HL-60/S4 treated with phorbol 12-myristate 13-acetate at 8.2 ng/mL for 4 days and 3 days (cell line): Measurements from ENCODE around the gene WHRN.

ENCODE experiments used
- in situ Hi-C: fragments of 300-500 bp; cut with MboI; formaldehyde crosslinking; loops from 2 replicates; pipeline ENCODE4 v1.15.0; 2022; ENCODE audit warnings: low sequenced_read_pairs

WHRN gene

DNA sequence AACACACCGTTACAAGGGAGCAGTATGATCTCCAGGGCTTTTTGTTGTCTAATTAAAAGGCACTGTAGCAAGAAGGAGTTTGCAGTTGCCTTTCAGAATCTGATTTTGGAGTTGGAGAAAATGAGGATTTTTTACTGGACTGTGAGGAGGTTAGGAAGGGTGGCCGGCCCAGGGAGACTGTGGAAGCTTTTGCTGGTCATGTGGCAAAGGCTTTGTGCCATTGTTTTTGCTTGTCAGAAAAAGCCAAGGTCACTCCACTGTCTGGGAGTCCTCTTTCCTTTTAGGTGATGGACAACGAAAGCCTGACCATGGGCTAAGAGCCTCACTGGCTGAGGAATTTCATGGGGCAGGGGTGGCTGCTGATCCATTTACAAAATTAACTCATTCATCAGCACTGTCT, 10.3 kb upstream of the WHRN start:
- in situ Hi-C loops = no loop called here

DNA sequence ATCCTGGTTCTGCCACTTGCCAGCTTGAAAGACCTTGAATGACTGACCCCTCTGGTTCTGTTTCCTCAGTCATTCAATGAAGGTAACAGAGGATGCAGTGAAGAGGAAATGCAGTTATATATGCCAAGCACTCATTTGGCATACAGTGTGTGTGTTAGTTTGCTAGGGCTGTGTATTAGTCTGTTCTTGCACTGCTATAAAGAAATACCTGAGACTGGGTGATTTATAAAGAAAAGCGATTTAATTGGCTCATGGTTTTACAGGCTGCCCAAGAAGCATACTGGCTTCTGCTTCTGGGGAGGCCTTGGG, 8.6 kb upstream of the WHRN start:
- in situ Hi-C loops = no loop called here

DNA sequence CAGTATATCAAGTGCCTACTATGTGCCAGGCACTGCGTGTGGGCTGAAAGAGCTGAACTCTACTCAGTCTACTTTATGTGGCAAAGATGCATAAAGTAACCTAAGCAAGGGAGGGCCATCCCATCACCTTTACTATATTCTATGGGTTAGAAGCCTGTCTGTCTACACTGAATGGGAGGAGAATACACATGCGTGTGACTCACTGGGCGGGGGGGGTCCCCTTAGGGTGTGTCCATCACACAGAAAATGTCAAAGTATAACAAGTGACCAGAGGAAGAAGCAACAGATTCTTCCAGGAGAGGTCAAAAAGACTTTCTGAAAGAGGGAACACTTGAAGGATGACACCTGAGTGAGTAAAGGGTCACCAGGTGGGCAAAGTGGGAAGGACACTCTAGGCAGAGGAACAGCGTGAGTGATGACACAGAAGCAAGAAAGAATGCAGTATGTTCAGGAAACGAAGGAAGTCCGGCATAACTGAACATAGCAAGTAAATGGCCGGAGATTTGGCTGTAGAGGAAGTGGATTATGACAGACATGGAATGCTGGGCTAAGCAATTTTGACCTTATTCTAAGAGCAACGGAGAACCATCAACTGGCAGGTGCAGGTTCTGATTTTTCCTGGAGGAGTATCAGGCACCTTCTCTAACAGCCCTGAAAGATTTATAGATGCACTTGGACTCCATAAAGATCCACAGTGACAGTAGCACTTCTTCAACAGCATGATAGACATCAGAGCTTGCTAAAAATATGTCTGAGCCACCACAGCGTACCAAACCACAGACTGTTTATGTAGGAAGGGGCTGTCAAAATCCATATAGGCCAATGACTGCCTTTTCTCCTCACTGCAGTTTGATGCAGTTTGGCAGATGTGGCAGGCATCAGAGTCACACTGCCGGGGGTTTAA, 8.0 kb upstream of the WHRN start:
- in situ Hi-C loops = no loop called here

DNA sequence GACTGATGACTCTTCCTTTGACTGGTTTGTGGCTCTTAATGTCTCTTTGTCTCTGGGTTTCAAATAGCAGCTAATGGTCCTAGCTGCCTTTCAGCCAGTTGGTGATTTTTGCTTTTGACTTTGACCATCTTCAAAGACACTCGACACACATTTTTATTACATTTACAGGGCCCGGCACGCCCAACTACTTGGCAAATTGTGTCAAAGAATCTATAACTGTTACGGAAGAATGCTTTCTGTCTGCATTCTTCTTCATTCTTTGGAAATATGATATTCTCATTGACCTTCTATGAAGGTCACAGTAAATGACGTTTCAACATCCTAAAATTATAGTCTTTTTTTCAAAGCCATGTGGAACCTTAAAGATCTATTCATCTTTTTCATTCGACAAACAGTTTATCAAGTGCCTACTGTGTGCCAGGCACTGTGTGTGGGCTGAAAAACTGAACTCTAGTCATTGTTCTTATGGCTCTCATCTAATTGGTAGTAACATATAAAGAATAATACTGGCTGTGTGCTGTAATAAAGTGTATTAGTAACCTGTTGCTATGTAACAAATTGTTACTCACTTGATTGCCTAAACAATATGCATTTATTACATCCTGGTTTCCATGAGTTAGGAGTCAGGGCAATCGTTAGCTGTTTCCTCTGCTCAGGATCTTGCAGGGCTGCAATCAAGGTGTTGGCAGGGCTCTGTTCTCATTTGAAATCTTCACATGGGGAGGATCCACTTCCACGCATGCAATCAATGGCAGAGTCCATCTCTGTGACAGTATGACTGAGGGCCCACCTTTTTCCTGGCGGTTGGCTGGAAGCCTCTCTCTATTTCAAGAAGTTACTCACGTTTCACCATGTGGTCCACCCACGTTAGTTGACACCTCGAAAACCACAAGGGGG, 7.0 kb upstream of the WHRN start:
- in situ Hi-C loops = no loop called here

DNA sequence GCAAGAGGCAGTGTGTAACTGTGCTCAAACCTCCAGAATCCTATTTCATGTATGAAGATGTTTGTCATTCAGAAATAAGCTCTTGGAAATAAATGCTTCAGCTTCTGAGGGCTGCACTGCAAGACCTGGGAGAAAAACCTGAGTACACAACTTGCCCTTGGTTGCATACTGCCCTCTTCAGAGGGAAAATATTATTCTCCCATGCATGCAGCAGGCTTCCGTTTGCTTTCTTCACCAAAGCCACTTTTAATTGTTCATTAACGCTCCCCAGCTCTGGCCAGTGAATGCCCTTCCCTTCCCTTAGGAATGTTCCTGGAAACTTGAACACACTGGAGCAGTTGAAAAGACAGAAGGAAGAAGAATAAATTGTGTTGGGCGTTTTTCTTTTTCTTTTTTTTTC, 2.5 kb upstream of the WHRN start:
- in situ Hi-C loops = loop anchor here (10.0 kb wide), 1 partner anchor 147 kb away; the partner anchor contains the start of gene TEX53

DNA sequence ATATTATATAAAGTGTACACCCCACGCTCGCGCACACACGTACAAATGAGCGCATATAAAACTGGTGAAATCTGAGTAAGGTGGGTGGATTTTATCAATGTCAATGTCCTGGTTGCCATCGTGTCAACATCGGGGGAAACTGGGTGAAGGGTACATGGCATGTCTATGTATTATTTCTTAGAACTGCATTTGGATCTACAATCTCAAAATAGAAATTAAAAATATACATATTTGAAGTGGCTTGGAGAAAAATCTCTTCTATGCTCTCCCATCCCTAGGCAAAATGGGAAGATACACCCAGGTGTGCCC, 763 bp upstream of the WHRN start:
- in situ Hi-C loops = loop anchor here (10.0 kb wide), 1 partner anchor 149 kb away; the partner anchor contains the start of gene TEX53

DNA sequence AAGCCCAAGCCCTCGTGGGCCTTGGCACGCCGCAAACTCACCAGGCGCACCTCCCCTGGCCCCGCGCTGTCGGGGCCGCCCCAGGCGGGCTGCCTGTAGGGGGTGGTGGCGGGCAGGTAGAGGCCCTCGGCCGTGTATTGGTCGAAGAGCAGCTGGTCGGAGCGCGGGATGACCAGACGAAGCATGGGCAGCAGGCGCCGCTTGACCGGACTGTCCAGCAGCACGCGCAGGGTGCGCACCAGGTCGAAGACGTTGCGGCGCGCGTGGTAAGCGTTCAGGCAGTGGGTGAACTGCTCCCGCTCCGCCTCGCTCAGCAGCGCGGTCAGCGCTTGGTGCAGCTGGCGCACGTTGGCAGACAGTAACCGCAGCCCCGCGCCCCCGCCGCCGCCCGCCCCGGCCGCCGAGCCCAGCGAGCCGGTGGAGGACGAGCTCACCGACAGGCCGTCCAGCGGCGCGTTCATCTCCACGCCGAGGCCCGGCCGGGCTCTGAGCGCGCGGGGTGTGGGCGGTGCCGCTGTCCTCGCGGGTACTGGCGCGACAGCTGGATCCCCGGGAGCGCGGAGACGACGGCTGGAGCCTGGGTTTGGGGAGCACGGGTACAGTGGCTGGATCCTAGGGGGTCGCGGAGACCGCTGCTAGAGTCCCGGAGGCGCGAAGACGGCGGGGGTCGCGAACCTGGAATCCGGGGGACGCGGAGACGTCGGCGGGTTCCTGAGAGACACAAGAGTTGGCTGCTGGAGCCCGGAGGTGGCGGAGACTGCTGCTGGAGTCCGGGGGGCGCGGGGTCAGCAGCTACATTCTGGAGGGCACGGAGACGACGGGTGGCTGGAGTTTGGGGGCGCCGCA, 709 bp downstream of the WHRN start:
- in situ Hi-C loops = loop anchor here (10.0 kb wide), 1 partner anchor 150 kb away; the partner anchor contains the start of gene TEX53

DNA sequence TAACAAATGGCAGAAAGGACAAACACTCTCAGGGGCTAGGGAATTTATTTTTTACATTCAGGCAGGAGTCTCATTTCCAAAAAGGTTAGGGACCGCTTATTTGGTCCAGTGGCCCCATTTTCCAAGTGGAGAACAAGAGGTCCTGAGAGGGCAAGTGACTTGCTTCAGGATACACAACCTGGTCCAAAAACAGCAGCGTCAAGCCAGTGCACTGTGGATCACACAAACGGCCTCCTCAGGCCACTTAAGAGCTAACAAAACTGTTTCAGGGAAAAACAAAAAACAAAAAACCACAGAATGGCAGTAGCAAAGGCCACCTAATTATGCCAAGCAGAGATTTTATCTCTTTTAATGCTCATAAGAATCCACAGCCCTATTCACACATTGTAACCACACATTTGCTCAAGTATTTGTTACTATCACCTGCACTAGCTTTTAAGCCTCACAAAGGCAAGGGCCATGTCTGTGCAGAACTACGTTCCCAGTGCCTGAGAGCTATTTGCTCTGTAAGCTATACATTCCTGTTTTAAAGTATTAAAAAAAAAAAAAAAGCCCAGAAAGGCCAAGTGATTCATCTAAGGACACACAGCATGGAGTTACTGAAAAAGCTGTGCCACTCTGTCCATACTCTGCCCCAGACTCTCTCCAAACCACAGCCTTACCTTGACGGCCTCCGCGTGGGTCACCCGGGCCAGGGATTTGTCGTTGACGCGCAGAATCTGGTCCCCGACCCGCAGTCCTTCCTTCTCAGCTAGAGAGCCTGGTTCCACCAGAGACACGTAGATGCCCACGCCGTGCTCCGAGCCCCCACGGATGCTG, 1.5 kb downstream of the WHRN start:
- in situ Hi-C loops = loop anchor here (10.0 kb wide), 1 partner anchor 151 kb away; the partner anchor contains the start of gene TEX53

DNA sequence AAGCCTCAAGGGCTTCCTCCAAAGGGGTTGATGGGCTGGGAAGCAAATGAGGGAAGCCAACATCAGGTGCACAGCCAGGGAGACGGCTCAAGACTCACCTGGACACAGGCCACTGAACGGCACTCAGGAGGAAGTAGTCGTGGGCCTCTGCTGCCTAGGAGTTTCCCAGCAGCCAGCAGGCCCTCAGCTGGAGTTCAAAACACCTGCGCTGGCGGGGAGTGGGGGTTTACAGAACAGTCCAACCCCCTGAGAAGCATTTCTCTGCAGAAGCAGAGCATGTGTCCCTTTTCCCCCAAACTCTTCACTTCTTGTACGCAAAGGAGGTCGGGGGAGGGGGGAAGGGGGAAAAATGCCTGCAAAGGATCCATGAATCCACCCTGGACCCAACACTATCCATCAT, 2.3 kb downstream of the WHRN start:
- in situ Hi-C loops = loop anchor here (10.0 kb wide), 1 partner anchor 152 kb away; the partner anchor contains the start of gene TEX53

DNA sequence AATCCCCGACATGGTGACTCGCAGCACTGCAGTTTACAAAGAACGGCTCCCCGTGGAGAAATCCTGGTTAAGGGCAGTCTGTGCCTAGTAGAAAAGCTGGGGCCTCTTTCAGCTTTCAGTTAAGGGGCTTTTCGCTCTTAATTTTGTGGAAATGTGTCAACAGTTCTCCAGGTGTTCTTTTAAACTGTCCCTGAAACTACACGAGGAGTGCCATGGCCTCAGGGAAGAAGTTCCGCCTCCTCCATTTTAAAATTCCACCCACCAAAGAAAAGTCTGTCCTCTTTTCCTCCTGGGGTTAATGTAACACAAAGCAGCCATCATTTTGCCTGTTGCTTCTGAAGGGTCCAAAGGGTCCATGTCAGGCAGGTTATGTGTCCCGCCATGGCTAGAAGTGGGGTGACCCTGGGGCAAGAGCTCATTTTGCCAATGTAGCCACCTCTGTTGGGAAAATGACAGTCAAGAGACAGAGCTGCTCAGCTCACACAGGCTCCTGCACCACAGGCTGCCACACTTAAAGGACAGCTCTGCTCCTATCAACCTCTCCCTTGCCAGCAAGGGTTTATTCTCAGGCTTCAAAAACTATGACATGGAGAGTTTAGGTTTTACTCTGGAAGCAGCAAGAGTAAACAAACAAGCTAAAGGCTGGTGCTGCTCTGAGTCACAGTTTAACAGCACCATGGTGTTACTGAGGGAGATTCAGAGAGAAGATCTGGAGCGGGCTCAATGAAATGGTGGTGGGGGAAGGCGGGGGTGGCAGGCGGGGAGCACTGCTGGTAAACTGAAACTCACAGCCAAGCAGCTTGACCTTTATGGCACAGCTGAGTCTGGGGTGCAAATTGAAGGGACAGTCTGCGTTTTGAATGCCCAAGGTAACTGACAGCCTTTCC, 3.2 kb downstream of the WHRN start:
- in situ Hi-C loops = loop anchor here (10.0 kb wide), 1 partner anchor 153 kb away; the partner anchor contains the start of gene TEX53

DNA sequence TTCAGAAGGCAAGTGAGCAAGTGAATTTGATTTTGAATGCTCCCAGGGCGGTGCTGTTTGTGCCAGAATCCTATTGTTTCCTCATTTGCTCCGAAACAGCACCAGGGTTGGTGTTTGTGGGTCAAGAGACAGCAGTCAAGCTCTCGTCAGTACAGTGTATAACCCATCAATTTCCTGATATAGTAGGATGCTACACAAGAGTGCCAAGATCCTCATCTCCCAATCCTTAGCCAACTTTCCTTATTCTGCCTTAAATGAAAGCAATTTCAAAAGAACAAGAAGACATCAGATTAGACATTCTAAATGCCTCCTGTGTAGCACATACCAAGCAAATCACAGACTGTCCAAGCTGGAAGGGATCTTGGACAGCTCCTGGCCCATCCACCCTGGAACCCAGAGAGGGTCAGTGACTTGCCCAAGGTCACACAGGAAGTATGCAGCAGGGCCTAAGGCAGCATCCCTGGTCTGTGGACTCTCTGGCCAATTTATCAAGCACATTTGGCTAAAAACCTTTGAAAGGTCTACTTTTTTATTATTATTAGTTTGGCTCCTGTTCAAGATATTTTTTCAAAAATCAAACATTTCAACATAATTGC, 4.5 kb downstream of the WHRN start:
- in situ Hi-C loops = loop anchor here (10.0 kb wide), 1 partner anchor 154 kb away; the partner anchor contains the start of gene TEX53

DNA sequence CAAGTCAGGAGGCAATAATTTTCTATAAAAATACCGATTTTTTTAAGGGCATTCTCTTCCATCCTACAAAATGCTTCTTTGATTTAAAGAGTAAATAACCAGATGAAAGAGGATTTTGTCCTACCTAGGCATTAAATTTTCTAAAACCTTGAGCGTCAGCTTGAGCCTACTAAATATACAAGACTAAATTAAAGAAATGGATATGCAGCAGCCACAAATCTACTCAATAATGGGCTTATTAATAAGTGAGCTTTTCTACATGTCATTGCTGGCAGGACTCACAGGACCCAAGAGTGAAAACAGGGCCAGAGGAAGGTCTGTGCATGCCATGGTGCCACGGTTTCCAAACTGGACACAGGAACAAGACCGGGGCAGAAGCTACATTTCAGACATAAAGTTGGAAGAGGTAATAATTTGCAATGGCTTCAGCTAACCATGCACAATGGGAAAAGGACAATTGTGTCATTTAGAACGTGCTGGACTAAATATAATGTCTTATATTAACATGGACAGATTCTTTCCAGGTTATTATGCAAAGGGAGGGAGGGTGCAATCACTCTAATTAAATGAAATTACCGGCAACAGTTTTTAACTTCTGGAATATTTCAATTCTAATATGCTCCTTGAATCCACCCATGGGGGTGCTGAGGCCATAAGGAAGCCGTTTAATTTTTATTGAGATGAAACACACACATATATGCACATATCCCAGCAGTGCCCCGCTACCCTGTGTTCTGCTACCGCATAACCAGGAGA, 5.2 kb downstream of the WHRN start:
- in situ Hi-C loops = loop anchor here (10.0 kb wide), 1 partner anchor 155 kb away; the partner anchor contains the start of gene TEX53

DNA sequence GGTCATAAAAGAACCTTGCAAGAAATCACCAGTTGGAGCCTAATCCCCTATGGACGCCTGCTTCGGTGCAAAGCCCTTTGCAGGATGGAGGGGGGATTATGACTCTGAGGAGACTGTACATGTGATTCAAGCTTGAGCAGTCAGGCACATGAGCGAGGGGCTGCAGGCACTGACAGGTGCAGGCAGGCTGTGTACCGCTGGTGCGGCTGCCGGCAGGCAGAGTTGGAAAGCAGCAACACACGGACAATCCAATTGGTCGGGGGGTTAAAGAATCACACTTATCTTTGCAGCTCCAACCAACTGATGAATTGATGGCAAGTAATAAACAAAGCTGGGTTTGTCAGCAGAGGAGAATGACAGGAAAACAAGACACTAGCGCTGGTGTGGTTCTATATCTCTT, 5.7 kb downstream of the WHRN start:
- in situ Hi-C loops = no loop called here

DNA sequence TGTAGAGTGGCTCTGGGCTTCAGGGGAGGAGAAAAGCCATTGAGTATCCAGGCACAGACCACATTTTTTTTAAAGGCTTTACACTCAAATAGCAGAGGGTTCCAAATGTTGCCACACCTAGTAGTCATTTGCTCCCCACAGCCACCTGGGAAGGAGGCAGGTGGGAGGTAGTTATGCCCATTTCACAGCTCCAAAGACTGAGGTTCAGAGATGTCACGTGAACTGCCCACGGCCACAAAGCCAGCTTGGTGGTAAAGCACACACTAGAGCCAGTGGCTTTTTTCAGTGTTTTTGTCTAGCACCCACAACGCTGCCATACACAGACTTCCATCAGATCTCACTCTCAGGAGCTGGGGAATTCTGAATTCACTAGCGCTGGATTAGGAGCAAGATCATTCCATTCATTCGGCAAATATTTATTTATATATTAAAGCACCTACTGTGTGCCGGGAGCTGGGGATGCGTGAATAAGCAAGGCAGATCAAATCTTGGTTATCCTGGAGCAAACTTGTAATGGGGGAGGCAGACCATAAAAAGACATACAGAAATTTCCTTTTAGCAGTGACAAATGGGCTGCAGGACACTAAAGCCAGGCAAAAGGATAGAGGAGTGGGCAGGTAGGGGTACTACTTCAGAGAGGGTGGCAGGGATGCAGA, 7.4 kb downstream of the WHRN start:
- in situ Hi-C loops = no loop called here

DNA sequence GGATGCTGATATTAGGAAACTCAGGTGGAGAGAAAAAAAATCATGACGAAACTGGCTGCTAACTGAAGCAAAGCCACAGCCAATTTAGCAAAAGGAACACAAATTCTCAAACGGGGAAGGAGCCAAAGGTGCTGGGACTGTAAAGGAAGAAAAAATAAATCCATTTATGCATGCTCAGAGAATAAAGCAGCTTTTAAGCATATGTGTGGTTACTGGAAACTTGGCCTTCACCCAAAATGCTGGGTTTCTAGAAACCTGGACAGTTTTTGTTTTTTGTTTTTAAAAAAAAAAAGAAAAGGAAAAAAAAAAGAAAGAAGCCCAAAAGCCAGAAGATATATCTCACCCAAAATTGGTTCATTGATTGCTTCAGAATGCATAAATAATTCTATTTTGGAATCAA, 8.0 kb downstream of the WHRN start:
- in situ Hi-C loops = no loop called here

DNA sequence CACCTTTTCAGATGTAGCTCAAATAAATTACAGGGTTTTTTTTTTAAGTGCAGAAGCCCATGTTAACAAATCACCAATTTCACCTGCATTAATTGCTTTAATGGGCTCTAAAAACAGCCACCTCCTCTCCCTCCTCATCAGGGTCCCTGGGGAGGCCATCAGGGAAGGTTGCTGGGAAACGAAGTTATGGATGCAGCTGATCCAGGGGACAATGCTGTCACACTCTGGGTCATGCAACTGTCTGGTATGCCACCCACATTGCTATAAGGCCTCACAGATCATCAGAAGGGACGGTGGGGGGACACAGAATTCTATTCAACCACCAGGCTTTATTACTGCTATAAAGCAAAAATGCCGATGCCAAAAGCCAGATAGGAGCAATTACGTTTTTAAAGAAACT, 9.3 kb downstream of the WHRN start:
- in situ Hi-C loops = no loop called here
